GM23248 (cell line): ENCODE measurements around the gene CACNA1B. TPM values are rescaled to one million over a fixed set of nuclear protein-coding genes. Genes with fewer than 3 reads are reported as not detected.

ENCODE experiments used
- DNase-seq: peaks from one replicate; pipeline ENCODE4 v3.0.0-alpha.2; 2015
- H2AFZ ChIP-seq: fragments of 200-600 bp; sonication (generic); 2 replicates; pipeline ENCODE4 v1.6.1; 2016; ENCODE audit warnings: antibody characterized with exemption
- H3F3A ChIP-seq: fragments of 200-600 bp; sonication (generic); 2 replicates; pipeline ENCODE4 v1.6.1; 2016; ENCODE audit warnings: mild to moderate bottlenecking, antibody characterized with exemption, mixed run types; ENCODE audit not compliant: insufficient read depth
- H3K27ac ChIP-seq: fragments of 200-600 bp; sonication (generic); 2 replicates; pipeline ENCODE4 v1.5.1; 2016; ENCODE audit warnings: mild to moderate bottlenecking
- H3K27me3 ChIP-seq: fragments of 200-600 bp; sonication (generic); replicated peaks from 2 replicates; pipeline ENCODE4 v1.6.1; 2016; ENCODE audit warnings: mild to moderate bottlenecking; ENCODE audit not compliant: insufficient read depth
- H3K36me3 ChIP-seq: fragments of 200-600 bp; sonication (generic); 2 replicates; pipeline ENCODE4 v1.6.1; 2016; ENCODE audit warnings: low read depth, mild to moderate bottlenecking
- H3K4me1 ChIP-seq: fragments of 200-600 bp; sonication (generic); 2 replicates; pipeline ENCODE4 v1.6.1; 2016; ENCODE audit warnings: mild to moderate bottlenecking; ENCODE audit not compliant: insufficient read depth
- H3K4me2 ChIP-seq: fragments of 200-600 bp; sonication (generic); one replicate; pipeline ENCODE4 v1.6.1; 2016; ENCODE audit warnings: mild to moderate bottlenecking; ENCODE audit not compliant: unreplicated experiment
- H3K4me3 ChIP-seq: fragments of 200-600 bp; sonication (generic); 2 replicates; pipeline ENCODE4 v1.5.1; 2016; ENCODE audit warnings: mild to moderate bottlenecking
- H3K79me2 ChIP-seq: fragments of 200-600 bp; sonication (generic); 2 replicates; pipeline ENCODE4 v1.6.1; 2016; ENCODE audit warnings: mild to moderate bottlenecking; ENCODE audit not compliant: insufficient read depth
- H3K9ac ChIP-seq: fragments of 200-600 bp; sonication (generic); 2 replicates; pipeline ENCODE4 v1.6.1; 2016; ENCODE audit warnings: mild to moderate bottlenecking
- H3K9me2 ChIP-seq: fragments of 200-600 bp; sonication (generic); 2 replicates; pipeline ENCODE4 v1.6.1; 2016; ENCODE audit warnings: mixed run types, mild to moderate bottlenecking, moderate library complexity; ENCODE audit not compliant: insufficient read depth
- H3K9me3 ChIP-seq: fragments of 200-600 bp; sonication (generic); one replicate; pipeline ENCODE4 v1.6.1; 2017; ENCODE audit warnings: low read depth
- H4K20me1 ChIP-seq: fragments of 200-600 bp; sonication (generic); 2 replicates; pipeline ENCODE4 v1.6.0; 2016; ENCODE audit not compliant: insufficient read depth
- EZH2 ChIP-seq: fragments of 200-600 bp; sonication (generic); IDR thresholded peaks from 2 replicates; pipeline ENCODE4 v1.6.1; 2018; ENCODE audit warnings: antibody characterized with exemption, mild to moderate bottlenecking; ENCODE audit not compliant: insufficient read depth, poor library complexity, severe bottlenecking
- EZH2phosphoT487 ChIP-seq: fragments of 200-600 bp; sonication (generic); IDR thresholded peaks from 2 replicates; pipeline ENCODE4 v1.6.1; 2018; ENCODE audit warnings: antibody characterized with exemption, moderate library complexity, mild to moderate bottlenecking, low read depth; ENCODE audit not compliant: insufficient read depth
- WGBS, 2 experiments: methylation state at CpG; one replicate each; pipeline ENCODE4 v1.1.6; 2015 to 2017; ENCODE audit warnings: low lambda C conversion rate in 2 of 2, low coverage in 1 of 2; ENCODE audit errors: missing lambda C conversion rate in 2 of 2; 5-methylcytosine and 5-hydroxymethylcytosine counted together
- in situ Hi-C: fragments of 300-500 bp; cut with MboI; formaldehyde crosslinking; loops from 2 replicates; pipeline ENCODE4 v1.15.0; 2020
- polyA plus RNA-seq: library from polyadenylated mRNA; unstranded; fragments of >200 nt; fragmentation: Nextera tagmentation; extraction: Ambion mirVana; gene quantifications from 2 replicates; pipeline ENCODE4 v1.2.1, GENCODE V29; 2016
- total RNA-seq: library from RNA; depleted of rRNA; stranded (reverse); fragments of >200 nt; shearing (Covaris generic); gene quantifications from 2 replicates; pipeline ENCODE4 v1.2.3, GENCODE V29; 2014

Gene CACNA1B
- total and polyA plus RNA-seq, 2 experiments from 2014 or later: not detected

- Histone ChIP-seq H3K27ac (no peak overlapping the region), H3K36me3 (no peaks in the 10 kb centered on the region), H3K9me3 (no peaks in the 10 kb centered on the region), H2AFZ (no peak overlapping the region), H3K4me2 (no peak overlapping the region), H3K79me2 (no peaks in the 10 kb centered on the region), H3K9me2 (no peaks in the 10 kb centered on the region), H3F3A (no peaks in the 10 kb centered on the region), H3K4me1 (no peaks in the 10 kb centered on the region), H3K9ac (no peak overlapping the region), H3K4me3 (no peak overlapping the region), H3K27me3 (no peaks in the 10 kb centered on the region), H4K20me1 (no peaks in the 10 kb centered on the region)
- TF ChIP-seq EZH2 (no peak), EZH2phosphoT487 (no peak)
- no peak for DNase-seq
- in situ Hi-C loops: no loop called here
- 43 to 46% methylated on average over 28 of the region's 28 CpGs for WGBS, 2 experiments
These were observed 168.2 kb downstream of the CACNA1B start for GRCh38 chr9:138045541-138046490.

GRCh38 chr9:138046641-138047301 lies 169.2 kb downstream of the CACNA1B start:
- H4K20me1 ChIP-seq: no peaks in the 10 kb centered on the region
- H3K27ac ChIP-seq: no peak overlapping the region
- H3K36me3 ChIP-seq: no peaks in the 10 kb centered on the region
- no peaks in the 10 kb centered on the region for H3F3A ChIP-seq
- TF ChIP-seq EZH2phosphoT487: no peak
- TF ChIP-seq EZH2: no peak
- H3K4me3 ChIP-seq: no peak overlapping the region
- WGBS, 2 experiments: 59 to 64% methylated on average over 25 to 29 of the region's 29 CpGs
- no peaks in the 10 kb centered on the region for H3K9me3 ChIP-seq
- in situ Hi-C loops: no loop called here
- no peaks in the 10 kb centered on the region for H3K27me3 ChIP-seq
- no peak overlapping the region for H3K4me2 ChIP-seq
- no peaks in the 10 kb centered on the region for H3K79me2 ChIP-seq
- no peak for DNase-seq
- H3K4me1 ChIP-seq: no peaks in the 10 kb centered on the region
- no peaks in the 10 kb centered on the region for H3K9me2 ChIP-seq
- no peak overlapping the region for H2AFZ ChIP-seq
- H3K9ac ChIP-seq: no peak overlapping the region

- Histone ChIP-seq H3K79me2 (no peaks in the 10 kb centered on the region), H3K9me3 (no peaks in the 10 kb centered on the region), H4K20me1 (no peaks in the 10 kb centered on the region), H3K27me3 (no peaks in the 10 kb centered on the region), H3F3A (no peaks in the 10 kb centered on the region), H3K4me1 (no peaks in the 10 kb centered on the region), H3K9me2 (no peaks in the 10 kb centered on the region), H3K9ac (no peak overlapping the region), H3K36me3 (no peaks in the 10 kb centered on the region), H2AFZ (no peak overlapping the region), H3K27ac (no peak overlapping the region), H3K4me3 (no peak overlapping the region), H3K4me2 (no peak overlapping the region)
- no peak for TF ChIP-seq EZH2
- no peak for TF ChIP-seq EZH2phosphoT487
- in situ Hi-C loops: no loop called here
- 16 to 20% methylated on average over 8 of the region's 8 CpGs for WGBS, 2 experiments
- DNase-seq: no peak
These were observed 170.0 kb downstream of the CACNA1B start for GRCh38 chr9:138047469-138048040.

GRCh38 chr9:138048184-138048583 lies 170.6 kb downstream of the CACNA1B start:
- in situ Hi-C loops: no loop called here
- Histone ChIP-seq H3K27ac (no peak overlapping the region), H3K79me2 (no peaks in the 10 kb centered on the region), H3K4me2 (no peak overlapping the region), H3F3A (no peaks in the 10 kb centered on the region), H3K9ac (no peak overlapping the region), H3K4me3 (no peak overlapping the region), H3K36me3 (no peaks in the 10 kb centered on the region), H3K9me3 (no peaks in the 10 kb centered on the region), H4K20me1 (no peaks in the 10 kb centered on the region), H3K27me3 (no peaks in the 10 kb centered on the region), H3K4me1 (no peaks in the 10 kb centered on the region), H3K9me2 (no peaks in the 10 kb centered on the region), H2AFZ (no peak overlapping the region)
- no peak for DNase-seq
- TF ChIP-seq EZH2phosphoT487 (no peak), EZH2 (no peak)
- 41 to 53% methylated on average over 7 of the region's 7 CpGs for WGBS, 2 experiments
